B cell (primary cell): ENCODE measurements around the gene TRIM31. TPM values are rescaled to one million over a fixed set of nuclear protein-coding genes. Genes with fewer than 3 reads are reported as not detected.
A peak's percentile ranks its signal among the peaks of the same experiment; 100 is the strongest.

Experiments used
- ATAC-seq: fragments of 200-7000 bp; cut with Tn5 transposase; one replicate; pipeline ENCODE4 v1.10.0; 2021; ENCODE audit warnings: low read depth, mild to moderate bottlenecking, moderate number of reproducible peaks, moderate library complexity
- CTCF ChIA-PET: fragments of 350-600 bp; sonication (Branson Sonifier 250); formaldehyde crosslinking; loops from one replicate; lab custom pipeline; 2021; ENCODE audit warnings: antibody characterized with exemption, inconsistent platforms; lab: Charles Lee
- POLR2A ChIA-PET: fragments of 350-600 bp; sonication (Branson Sonifier 250); formaldehyde crosslinking; loops from one replicate; lab custom pipeline; 2021; ENCODE audit warnings: antibody characterized with exemption; lab: Charles Lee
- DNase-seq: peaks from one replicate; pipeline ENCODE4 v3.0.0; 2013
- H2AFZ ChIP-seq: 2 replicates; pipeline ENCODE4 v1.6.1; 2012; ENCODE audit warnings: mild to moderate bottlenecking, low read depth, low read length; ENCODE audit not compliant: insufficient read depth, poor library complexity, severe bottlenecking
- H3K27ac ChIP-seq, 2 donors: 1 replicate in 1 of 2; 2 replicates in 1 of 2; pipeline ENCODE4 v1.5.1; 2012 to 2013; ENCODE audit warnings: low read length in 2 of 2, mild to moderate bottlenecking in 2 of 2, moderate library complexity in 1 of 2
- H3K27me3 ChIP-seq, 4 experiments: fragments of 200-600 bp in 1 of 4; sonication (generic) in 1 of 4; replicated peaks in 1 of 4; 1 replicate in 2 of 4; 2 replicates in 2 of 4; pipeline versions ENCODE4 v1.6.1 to v1.7.0; 2013 to 2016; ENCODE audit warnings: low read length in 3 of 4, mild to moderate bottlenecking in 2 of 4, mixed read lengths in 1 of 4, moderate library complexity in 1 of 4; ENCODE audit not compliant: insufficient read depth in 4 of 4, control insufficient read depth in 3 of 4; ENCODE audit errors: control extremely low read depth in 1 of 4
- H3K36me3 ChIP-seq, 2 experiments: replicated peaks in 1 of 2; 1 replicate in 1 of 2; 2 replicates in 1 of 2; pipeline versions ENCODE4 v1.6.1 to v1.7.1; 2013; ENCODE audit warnings: low read length in 1 of 2; ENCODE audit not compliant: insufficient read depth in 2 of 2, control insufficient read depth in 1 of 2; ENCODE audit errors: control extremely low read depth in 1 of 2, extremely low read depth in 1 of 2
- H3K4me1 ChIP-seq, 2 donors: fragments of 200-600 bp in 1 of 2; sonication (generic) in 1 of 2; 1 replicate in 1 of 2; 2 replicates in 1 of 2; pipeline versions ENCODE4 v1.5.1 to v1.6.1; 2013 to 2017; ENCODE audit warnings: low read length in 2 of 2; ENCODE audit not compliant: control insufficient read depth in 2 of 2, insufficient read depth in 2 of 2
- H3K4me2 ChIP-seq: replicated peaks from 2 replicates; pipeline ENCODE3; 2012; ENCODE audit warnings: mild to moderate bottlenecking, low read depth, low read length; ENCODE audit not compliant: poor library complexity, severe bottlenecking
- H3K4me3 ChIP-seq, 5 experiments: fragments of 200-600 bp in 1 of 5; sonication (generic) in 1 of 5; 1 replicate in 3 of 5; 2 replicates in 2 of 5; pipeline versions ENCODE4 v1.5.1 to v1.7.0; 2011 to 2016; ENCODE audit warnings: low read length in 4 of 5, mild to moderate bottlenecking in 4 of 5, low read depth in 2 of 5, control low read depth in 1 of 5, moderate library complexity in 1 of 5; ENCODE audit not compliant: insufficient read depth in 1 of 5; ENCODE audit errors: control extremely low read depth in 1 of 5, extremely low read depth in 1 of 5
- H3K79me2 ChIP-seq: fragments of 200-600 bp; sonication (generic); one replicate; pipeline ENCODE4 v1.6.0; 2016; ENCODE audit warnings: low read length; ENCODE audit not compliant: control insufficient read depth, insufficient read depth
- H3K9ac ChIP-seq: fragments of 200-600 bp; sonication (generic); 2 replicates; pipeline ENCODE4 v1.6.1; 2017; ENCODE audit warnings: mild to moderate bottlenecking, low read length, moderate library complexity
- H3K9me3 ChIP-seq, 3 donors: one replicate each; pipeline versions ENCODE4 v1.6.1 to v1.7.1; 2013; ENCODE audit warnings: low read length in 2 of 3; ENCODE audit not compliant: control insufficient read depth in 2 of 3, insufficient read depth in 1 of 3; ENCODE audit errors: control extremely low read depth in 1 of 3
- H4K20me1 ChIP-seq: 2 replicates; pipeline ENCODE4 v1.6.0; 2012; ENCODE audit warnings: mild to moderate bottlenecking, low read length; ENCODE audit not compliant: insufficient read depth, control insufficient read depth, poor library complexity, severe bottlenecking
- H3K27ac Mint-ChIP-seq: one replicate; pipeline ENCODE4 v1.8.0; 2021; ENCODE audit warnings: mixed read lengths
- H3K27me3 Mint-ChIP-seq: one replicate; pipeline ENCODE4 v1.8.0; 2021; ENCODE audit warnings: mixed read lengths
- H3K4me1 Mint-ChIP-seq: one replicate; pipeline ENCODE4 v1.8.0; 2021; ENCODE audit warnings: mixed read lengths
- H3K4me3 Mint-ChIP-seq: one replicate; pipeline ENCODE4 v1.8.0; 2021; ENCODE audit warnings: mixed read lengths
- H3K9me3 Mint-ChIP-seq: one replicate; pipeline ENCODE4 v1.8.0; 2022; ENCODE audit warnings: mixed read lengths; ENCODE audit not compliant: insufficient read depth
- CTCF ChIP-seq: fragments of 200-600 bp; IDR thresholded peaks from one replicate; pipeline ENCODE4 v1.8.0; 2022; ENCODE audit warnings: antibody characterized with exemption, mild to moderate bottlenecking
- EZH2 ChIP-seq: IDR thresholded peaks from 2 replicates; pipeline ENCODE4 v1.6.1; 2012; ENCODE audit warnings: borderline replicate concordance, low read depth, mild to moderate bottlenecking, moderate library complexity, low read length; ENCODE audit not compliant: insufficient read depth, poor library complexity, severe bottlenecking
- WGBS: methylation state at CpG from one replicate; pipeline ENCODE4 v1.1.5; 2013; ENCODE audit warnings: missing lambda C conversion rate; ENCODE audit not compliant: insufficient coverage; 5-methylcytosine and 5-hydroxymethylcytosine counted together
- intact Hi-C: fragments of 100-400 bp; cut with micrococcal nuclease; formaldehyde crosslinking; loops from one replicate; pipeline ENCODE4 v1.10.0; 2022
- polyA plus RNA-seq: library from polyadenylated mRNA; depleted of rRNA; stranded (reverse); fragments of >200 nt; gene quantifications from 2 replicates; pipeline ENCODE4 v1.2.3, GENCODE V29; 2012
- total RNA-seq, 2 donors: library from RNA; stranded (reverse); fragments of 120-200 nt in 1 of 2; gene quantifications; 1 replicate in 1 of 2; 2 replicates in 1 of 2; pipeline versions ENCODE4 v1.2.3 to v1.2.4, GENCODE V29; 2013 to 2022

The TRIM31 gene
- total and polyA plus RNA-seq, 2 donors (not counting 1 experiment from before 2014, with no cell fraction given): not detected

- intact Hi-C loops: loop anchor here (1.0 to 10.0 kb wide), 7 partner anchors 36 to 1907 kb away; partner anchors contain the start of genes DXO, HLA-F and TRIM26
- Mint-ChIP-seq H3K27ac (peak overlapping the region; percentile 99), H3K4me3 (peak overlapping the region; percentile 93), H3K4me1 (peaks cover 48% of the 10 kb centered on the region), H3K27me3 (peaks cover 25% of the 10 kb centered on the region), H3K9me3 (no peaks in the 10 kb centered on the region)
- peaks cover 27% of the 10 kb centered on the region for H4K20me1 ChIP-seq
- H2AFZ ChIP-seq: peak overlapping the region; percentile 63
- POLR2A ChIA-PET: no interaction called here
- peak overlapping the region; percentile 80 to 95 (median 85) for H3K4me3 ChIP-seq
- H3K9me3 ChIP-seq: peaks cover 0 to 5% (median 0%) of the 10 kb centered on the region in 3 donors
- CTCF ChIA-PET: interaction anchor here (1.1 to 1.2 kb wide), 2 partner anchors 35 to 330 kb away, joined by 3 to 4 read pairs; no protein-coding TSS in a partner anchor
- peaks cover 4 to 36% of the 10 kb centered on the region in 2 experiments for H3K36me3 ChIP-seq
- H3K27me3 ChIP-seq: peaks cover 0 to 28% (median 15%) of the 10 kb centered on the region in 4 experiments
- peak overlapping the region; percentile 85 for H3K9ac ChIP-seq
- peak overlapping the region; percentile 93 to 97 for H3K27ac ChIP-seq
- ATAC-seq: no peak
- H3K4me1 ChIP-seq: peaks cover 36 to 38% of the 10 kb centered on the region in 2 donors
- TF ChIP-seq EZH2 (no peak), CTCF (no peak)
- H3K79me2 ChIP-seq: peaks cover 29% of the 10 kb centered on the region
- DNase-seq: no peak
- H3K4me2 ChIP-seq: peak overlapping the region; percentile 84
- 2% methylated on average over 6 of the region's 8 CpGs for WGBS
These were observed 45.3 kb downstream of the TRIM31 start for GRCh38 chr6:30067460-30068139.
